HepG2 (cell line): ENCODE measurements around the gene POLDIP3. TPM values are rescaled to one million over a fixed set of nuclear protein-coding genes. Genes with fewer than 3 reads are reported as not detected.

ENCODE experiments used
- AGO1 ChIP-seq: fragments of 200-400 bp; formaldehyde crosslinking; IDR thresholded peaks from 2 replicates; pipeline ENCODE4 v1.6.1; 2017; ENCODE audit warnings: mild to moderate bottlenecking, low read depth, low read length, moderate library complexity; ENCODE audit not compliant: poor library complexity, severe bottlenecking
- BCLAF1 ChIP-seq: fragments of 450-650 bp; IDR thresholded peaks from 2 replicates; pipeline ENCODE4 v1.6.1; 2017; ENCODE audit warnings: mild to moderate bottlenecking
- CENPT ChIP-seq: sonication (generic); formaldehyde crosslinking; IDR thresholded peaks from 2 replicates; pipeline ENCODE4 v1.8.0; 2022; ENCODE audit warnings: low read depth, mild to moderate bottlenecking, moderate library complexity, missing genetic modification reagents
- ESRRA ChIP-seq: sonication (generic); formaldehyde crosslinking; IDR thresholded peaks from 2 replicates; pipeline ENCODE4 v1.5.1; 2020; ENCODE audit warnings: mild to moderate bottlenecking, low read depth, missing genetic modification reagents
- FOXC1 ChIP-seq: sonication (generic); formaldehyde crosslinking; IDR thresholded peaks from 2 replicates; pipeline ENCODE4 v1.8.0; 2022; ENCODE audit warnings: mild to moderate bottlenecking, missing genetic modification reagents, borderline replicate concordance
- HNF1B ChIP-seq: sonication (generic); formaldehyde crosslinking; IDR thresholded peaks from 2 replicates; pipeline ENCODE4 v1.5.1; 2020; ENCODE audit warnings: mild to moderate bottlenecking, moderate library complexity, missing genetic modification reagents
- MED13 ChIP-seq: sonication (generic); formaldehyde crosslinking; IDR thresholded peaks from 2 replicates; pipeline ENCODE4 v1.5.0; 2020; ENCODE audit warnings: missing genetic modification reagents
- NCOA2 ChIP-seq: sonication (generic); formaldehyde crosslinking; IDR thresholded peaks from 2 replicates; pipeline ENCODE4 v1.8.0; 2022; ENCODE audit warnings: inconsistent platforms
- NFYC ChIP-seq: IDR thresholded peaks from 2 replicates; pipeline ENCODE4 v1.6.1; 2016; ENCODE audit warnings: missing genetic modification reagents, missing compliant biosample characterization
- NRL ChIP-seq: sonication (generic); formaldehyde crosslinking; IDR thresholded peaks from 2 replicates; pipeline ENCODE4 v1.5.0; 2020; ENCODE audit warnings: missing genetic modification reagents, mild to moderate bottlenecking, moderate library complexity, borderline replicate concordance
- POLR2G ChIP-seq: fragments of 200-400 bp; formaldehyde crosslinking; IDR thresholded peaks from 2 replicates; pipeline ENCODE4 v1.6.1; 2018; ENCODE audit warnings: mild to moderate bottlenecking, low read depth, low read length, moderate library complexity
- RFX5 ChIP-seq: IDR thresholded peaks from 2 replicates; pipeline ENCODE4 v1.6.1; 2011; ENCODE audit warnings: low read depth, low read length, improper control_type of control experiment
- SNAPC2 ChIP-seq: sonication (generic); formaldehyde crosslinking; IDR thresholded peaks from 2 replicates; pipeline ENCODE4 v1.8.1; 2022; ENCODE audit warnings: mild to moderate bottlenecking, missing genetic modification reagents
- ZBTB7B ChIP-seq: sonication (generic); formaldehyde crosslinking; IDR thresholded peaks from 2 replicates; pipeline ENCODE4 v1.4.0; 2020; ENCODE audit warnings: missing genetic modification reagents
- ZFY ChIP-seq: sonication (generic); formaldehyde crosslinking; IDR thresholded peaks from 2 replicates; pipeline ENCODE4 v1.4.0; 2020; ENCODE audit warnings: missing genetic modification reagents
- ZIK1 ChIP-seq: sonication (generic); formaldehyde crosslinking; IDR thresholded peaks from 2 replicates; pipeline ENCODE4 v1.5.0; 2020; ENCODE audit warnings: mild to moderate bottlenecking, low read depth, missing genetic modification reagents, borderline replicate concordance
- ZMYM2 ChIP-seq: sonication (generic); formaldehyde crosslinking; IDR thresholded peaks from 2 replicates; pipeline ENCODE4 v1.8.0; 2022; ENCODE audit warnings: mild to moderate bottlenecking, missing genetic modification reagents
- ZNF772 ChIP-seq: sonication (generic); formaldehyde crosslinking; IDR thresholded peaks from 2 replicates; pipeline ENCODE4 v1.5.0; 2020; ENCODE audit warnings: mild to moderate bottlenecking, missing genetic modification reagents
- polyA plus RNA-seq, 8 experiments: library from polyadenylated mRNA; depleted of rRNA in 3 of 8; stranded (reverse) in 7 of 8; unstranded in 1 of 8; fragments of >200 nt; fragmentation: Illumina TruSeq in 4 of 8; extraction: Trizol in 4 of 8; gene quantifications; 2 replicates each; pipeline versions ENCODE4 v1.2.1 to v1.2.3, GENCODE V29; 2011 to 2016; ENCODE audit warnings: low read depth in 4 of 8, missing spikeins in 1 of 8, mixed read lengths in 1 of 8; ENCODE audit not compliant: insufficient read depth in 1 of 8
- total RNA-seq, 5 experiments: library from RNA; depleted of rRNA; stranded (reverse); fragments of >200 nt; fragmentation: Illumina TruSeq; extraction: Trizol; gene quantifications; 2 replicates each; pipeline ENCODE4 v1.2.3, GENCODE V29; 2016; ENCODE audit warnings: low read depth in 1 of 5
- TF ChIP-seq, protein P1 (sequence below): IDR thresholded peaks from 2 replicates; pipeline ENCODE4 v1.6.1; 2012; ENCODE audit warnings: inconsistent platforms
- TF ChIP-seq, protein P2 (sequence below): sonication (generic); formaldehyde crosslinking; IDR thresholded peaks from 2 replicates; pipeline ENCODE4 v1.8.0; 2022; ENCODE audit warnings: mild to moderate bottlenecking, missing genetic modification reagents, moderate library complexity

POLDIP3 gene
- total and polyA plus RNA-seq, 2 of the 13 experiments (the other 11 are each of a cell fraction or from before 2014, with no cell fraction given) = 45.8 to 47.4 TPM

GRCh38 chr22:42553475-42554361 lies 61.0 kb downstream of the POLDIP3 start, which contains the start of gene SERHL2 (continued):
- TF ChIP-seq FOXC1 (CRISPR knock-in tag) = peak; percentile 69
- TF ChIP-seq POLR2G = 0 out of 2 replicates have a peak, but pooled peaks have one; percentile 41
- TF ChIP-seq MED13 = 0 out of 2 replicates have a peak, but pooled peaks have one; percentile 26
- TF ChIP-seq NFYC (CRISPR knock-in tag) = no peak
- peak; percentile 25; the same call in 1 of the 2 replicates for TF ChIP-seq ZBTB7B
- TF ChIP-seq RFX5 = no peak
- peak; percentile 45; the same call in 1 of the 2 replicates for TF ChIP-seq ZMYM2 (CRISPR knock-in tag)
- peak; percentile 4; the same call in 1 of the 2 replicates for TF ChIP-seq NRL (CRISPR knock-in tag)
- peak; percentile 30; the same call in 1 of the 2 replicates for TF ChIP-seq ZFY
- TF ChIP-seq HNF1B (CRISPR knock-in tag) = no peak
- TF ChIP-seq ZNF772 (CRISPR knock-in tag) = peak; percentile 67; the same call in 1 of the 2 replicates
- TF ChIP-seq, protein P1, sequence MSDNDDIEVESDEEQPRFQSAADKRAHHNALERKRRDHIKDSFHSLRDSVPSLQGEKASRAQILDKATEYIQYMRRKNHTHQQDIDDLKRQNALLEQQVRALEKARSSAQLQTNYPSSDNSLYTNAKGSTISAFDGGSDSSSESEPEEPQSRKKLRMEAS = 0 out of 2 replicates have a peak, but pooled peaks have one; percentile 46
- no peak for TF ChIP-seq SNAPC2
- TF ChIP-seq ESRRA (CRISPR knock-in tag) = 0 out of 2 replicates have a peak, but pooled peaks have one; percentile 59
- TF ChIP-seq, protein P2, sequence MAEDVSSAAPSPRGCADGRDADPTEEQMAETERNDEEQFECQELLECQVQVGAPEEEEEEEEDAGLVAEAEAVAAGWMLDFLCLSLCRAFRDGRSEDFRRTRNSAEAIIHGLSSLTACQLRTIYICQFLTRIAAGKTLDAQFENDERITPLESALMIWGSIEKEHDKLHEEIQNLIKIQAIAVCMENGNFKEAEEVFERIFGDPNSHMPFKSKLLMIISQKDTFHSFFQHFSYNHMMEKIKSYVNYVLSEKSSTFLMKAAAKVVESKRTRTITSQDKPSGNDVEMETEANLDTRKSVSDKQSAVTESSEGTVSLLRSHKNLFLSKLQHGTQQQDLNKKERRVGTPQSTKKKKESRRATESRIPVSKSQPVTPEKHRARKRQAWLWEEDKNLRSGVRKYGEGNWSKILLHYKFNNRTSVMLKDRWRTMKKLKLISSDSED = 0 out of 2 replicates have a peak, but pooled peaks have one; percentile 27
- TF ChIP-seq AGO1 = peak; percentile 34
- 0 out of 2 replicates have a peak, but pooled peaks have one; percentile 14 for TF ChIP-seq NCOA2 (CRISPR knock-in tag)
- no peak for TF ChIP-seq ZIK1 (CRISPR knock-in tag)
- peak; percentile 74; the same call in 1 of the 2 replicates for TF ChIP-seq CENPT (CRISPR knock-in tag)
- TF ChIP-seq BCLAF1 = no peak
